Measurements from ENCODE around the gene PTPRN2.
"Not testable (repeated sequence)": the region's sequence is repeated elsewhere in the genome, so short reads cannot be mapped to it uniquely, and the experiment has no call there.

Gene PTPRN2

GRCh38 chr7:158530800-158531609 is 56.6 kb downstream of the PTPRN2 start:
- no peak for DNase-seq

GRCh38 chr7:158529181-158530096 is 58.2 kb downstream of the PTPRN2 start:
- no peak for DNase-seq

- no peak for DNase-seq
Observed at GRCh38 chr7:158527915-158528502, 59.6 kb downstream of the PTPRN2 start.

GRCh38 chr7:158527495-158527894 is 60.1 kb downstream of the PTPRN2 start:
- DNase-seq, result no peak

GRCh38 chr7:158527038-158527437 is 60.6 kb downstream of the PTPRN2 start:
- DNase-seq, result no peak

- no peak for DNase-seq
Observed at GRCh38 chr7:158526531-158526930, 61.1 kb downstream of the PTPRN2 start.

- DNase-seq, result no peak
Observed at GRCh38 chr7:158525648-158526484, 61.8 kb downstream of the PTPRN2 start.

- DNase-seq, result no peak
Observed at GRCh38 chr7:158524749-158525635, 62.6 kb downstream of the PTPRN2 start.

GRCh38 chr7:158524286-158524685 is 63.3 kb downstream of the PTPRN2 start:
- not testable (repeated sequence) for DNase-seq

- not testable (repeated sequence) for DNase-seq
Observed at GRCh38 chr7:158523877-158524276, 63.7 kb downstream of the PTPRN2 start.

- not testable (repeated sequence) for DNase-seq
Observed at GRCh38 chr7:158523165-158523856, 64.3 kb downstream of the PTPRN2 start.

GRCh38 chr7:158521795-158522194 is 65.8 kb downstream of the PTPRN2 start:
- not testable (repeated sequence) for DNase-seq

- no peak for DNase-seq
Observed at GRCh38 chr7:158520825-158521224, 66.8 kb downstream of the PTPRN2 start.

GRCh38 chr7:158519633-158520174 is 67.9 kb downstream of the PTPRN2 start:
- DNase-seq, result no peak

GRCh38 chr7:158518980-158519632 is 68.5 kb downstream of the PTPRN2 start:
- DNase-seq, result no peak

GRCh38 chr7:158517571-158517970 is 70.1 kb downstream of the PTPRN2 start:
- no peak for DNase-seq

GRCh38 chr7:158517072-158517471 is 70.6 kb downstream of the PTPRN2 start:
- DNase-seq, result no peak

GRCh38 chr7:158516524-158516923 is 71.1 kb downstream of the PTPRN2 start:
- no peak for DNase-seq

- DNase-seq, result no peak
Observed at GRCh38 chr7:158512869-158513268, 74.8 kb downstream of the PTPRN2 start.

GRCh38 chr7:158512042-158512441 is 75.6 kb downstream of the PTPRN2 start:
- DNase-seq, result no peak
